C4-2B (cell line): Measurements from ENCODE around the gene LGALS9C.
"Not testable (repeated sequence)": the region's sequence is repeated elsewhere in the genome, so short reads cannot be mapped to it uniquely, and the experiment has no call there.

Experiments
- CTCF ChIP-seq: fragments of 450-650 bp; conservative IDR thresholded peaks from 2 replicates; pipeline ENCODE4 v1.5.1; 2017; ENCODE audit warnings: mild to moderate bottlenecking
- ZFX ChIP-seq: fragments of 450-650 bp; IDR thresholded peaks from 2 replicates; pipeline ENCODE4 v1.6.1; 2017

GRCh38 chr17:18473967-18474366 is 2.6 kb upstream of the LGALS9C start:
- not testable (repeated sequence) for TF ChIP-seq CTCF, ZFX
